ENCODE results near the gene LPIN3. TPM values are rescaled to one million over a fixed set of nuclear protein-coding genes. Genes with fewer than 3 reads are reported as not detected.

LPIN3 gene
- total RNA-seq, 1 donor from 2014 or later, result 20.1 TPM

- H3K4me3 Mint-ChIP-seq (ENCODE audit: unreplicated experiment), result no peak overlapping the region
Observed at GRCh38 chr20:41373931-41374920, 33.6 kb downstream of the LPIN3 start.

DNA sequence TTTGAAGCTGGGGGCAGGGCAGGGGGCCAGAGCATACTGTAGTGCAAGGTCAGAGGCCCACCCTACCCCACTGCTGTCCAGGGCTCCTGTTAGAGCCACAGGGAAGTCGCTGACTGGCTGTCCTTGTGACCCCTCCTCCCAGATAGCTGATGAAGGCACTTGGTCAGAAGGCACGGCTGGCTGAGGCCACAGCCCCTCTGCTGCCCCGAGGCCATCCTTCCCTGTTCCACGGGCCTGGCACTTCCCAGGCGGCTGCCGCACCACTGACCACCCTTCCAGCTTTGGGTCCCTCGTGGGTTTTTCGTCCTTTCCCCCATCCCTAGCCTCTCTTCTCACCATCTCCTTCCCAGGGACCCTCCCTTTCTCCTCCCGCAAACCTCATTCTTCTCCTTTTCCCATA is 35.2 kb downstream of the LPIN3 start:
- H3K27ac Mint-ChIP-seq (ENCODE audit: unreplicated experiment), result no peak overlapping the region
- no peak for DNase-seq (ENCODE audit: low spot score)
- TF ChIP-seq, protein P1, sequence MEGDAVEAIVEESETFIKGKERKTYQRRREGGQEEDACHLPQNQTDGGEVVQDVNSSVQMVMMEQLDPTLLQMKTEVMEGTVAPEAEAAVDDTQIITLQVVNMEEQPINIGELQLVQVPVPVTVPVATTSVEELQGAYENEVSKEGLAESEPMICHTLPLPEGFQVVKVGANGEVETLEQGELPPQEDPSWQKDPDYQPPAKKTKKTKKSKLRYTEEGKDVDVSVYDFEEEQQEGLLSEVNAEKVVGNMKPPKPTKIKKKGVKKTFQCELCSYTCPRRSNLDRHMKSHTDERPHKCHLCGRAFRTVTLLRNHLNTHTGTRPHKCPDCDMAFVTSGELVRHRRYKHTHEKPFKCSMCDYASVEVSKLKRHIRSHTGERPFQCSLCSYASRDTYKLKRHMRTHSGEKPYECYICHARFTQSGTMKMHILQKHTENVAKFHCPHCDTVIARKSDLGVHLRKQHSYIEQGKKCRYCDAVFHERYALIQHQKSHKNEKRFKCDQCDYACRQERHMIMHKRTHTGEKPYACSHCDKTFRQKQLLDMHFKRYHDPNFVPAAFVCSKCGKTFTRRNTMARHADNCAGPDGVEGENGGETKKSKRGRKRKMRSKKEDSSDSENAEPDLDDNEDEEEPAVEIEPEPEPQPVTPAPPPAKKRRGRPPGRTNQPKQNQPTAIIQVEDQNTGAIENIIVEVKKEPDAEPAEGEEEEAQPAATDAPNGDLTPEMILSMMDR (IDR thresholded peaks at IDR 0.05; ENCODE audit: unreplicated experiment), result no peak
- H3K4me3 Mint-ChIP-seq (ENCODE audit: unreplicated experiment), result no peak overlapping the region
- peaks cover 10% of the 10 kb centered on the region for H3K9me3 Mint-ChIP-seq (ENCODE audit: unreplicated experiment)
- H3K4me1 Mint-ChIP-seq (ENCODE audit: unreplicated experiment), result peaks cover 8% of the 10 kb centered on the region
- H3K27me3 Mint-ChIP-seq (ENCODE audit: unreplicated experiment), result peaks cover 10% of the 10 kb centered on the region
- peaks cover 12% of the 10 kb centered on the region for H3K36me3 Mint-ChIP-seq (ENCODE audit: low read depth, unreplicated experiment)

More at GRCh38 chr20:41373931-41374920, 33.6 kb downstream of the LPIN3 start:
- H3K27ac Mint-ChIP-seq (ENCODE audit: unreplicated experiment), result no peak overlapping the region
- TF ChIP-seq, protein P1 (IDR thresholded peaks at IDR 0.05; ENCODE audit: unreplicated experiment), result no peak
- H3K36me3 Mint-ChIP-seq (ENCODE audit: low read depth, unreplicated experiment), result peaks cover 12% of the 10 kb centered on the region
- H3K9me3 Mint-ChIP-seq (ENCODE audit: unreplicated experiment), result peaks cover 10% of the 10 kb centered on the region
- peaks cover 7% of the 10 kb centered on the region for H3K27me3 Mint-ChIP-seq (ENCODE audit: unreplicated experiment)
- no peaks in the 10 kb centered on the region for H3K4me1 Mint-ChIP-seq (ENCODE audit: unreplicated experiment)
- no peak for DNase-seq (ENCODE audit: low spot score)

- TF ChIP-seq, protein P1 (IDR thresholded peaks at IDR 0.05; ENCODE audit: unreplicated experiment), result no peak
- peaks cover 8% of the 10 kb centered on the region for H3K4me1 Mint-ChIP-seq (ENCODE audit: unreplicated experiment)
Observed at GRCh38 chr20:41376349-41376748, 35.7 kb downstream of the LPIN3 start.

GRCh38 chr20:41377275-41377674 is 36.7 kb downstream of the LPIN3 start:
- Mint-ChIP-seq H3K27me3 (ENCODE audit: unreplicated experiment) (peaks cover 10% of the 10 kb centered on the region), H3K27ac (ENCODE audit: unreplicated experiment) (no peak overlapping the region), H3K9me3 (ENCODE audit: unreplicated experiment) (peaks cover 6% of the 10 kb centered on the region), H3K4me3 (ENCODE audit: unreplicated experiment) (no peak overlapping the region), H3K4me1 (ENCODE audit: unreplicated experiment) (peaks cover 8% of the 10 kb centered on the region), H3K36me3 (ENCODE audit: low read depth, unreplicated experiment) (peaks cover 6% of the 10 kb centered on the region)
- DNase-seq (ENCODE audit: low spot score), result no peak
- TF ChIP-seq, protein P1 (IDR thresholded peaks at IDR 0.05; ENCODE audit: unreplicated experiment), result no peak

More at GRCh38 chr20:41376349-41376748, 35.7 kb downstream of the LPIN3 start:
- H3K27me3 Mint-ChIP-seq (ENCODE audit: unreplicated experiment), result peaks cover 10% of the 10 kb centered on the region
- peaks cover 7% of the 10 kb centered on the region for H3K9me3 Mint-ChIP-seq (ENCODE audit: unreplicated experiment)
- H3K36me3 Mint-ChIP-seq (ENCODE audit: low read depth, unreplicated experiment), result peaks cover 8% of the 10 kb centered on the region
- no peak overlapping the region for H3K4me3 Mint-ChIP-seq (ENCODE audit: unreplicated experiment)
- no peak overlapping the region for H3K27ac Mint-ChIP-seq (ENCODE audit: unreplicated experiment)
- no peak for DNase-seq (ENCODE audit: low spot score)

- H3K9me3 Mint-ChIP-seq (ENCODE audit: unreplicated experiment), result no peaks in the 10 kb centered on the region
Observed at GRCh38 chr20:41379551-41379950, 38.9 kb downstream of the LPIN3 start.

More at GRCh38 chr20:41379551-41379950, 38.9 kb downstream of the LPIN3 start:
- TF ChIP-seq, protein P1 (IDR thresholded peaks at IDR 0.05; ENCODE audit: unreplicated experiment), result no peak
- peaks cover 8% of the 10 kb centered on the region for H3K4me1 Mint-ChIP-seq (ENCODE audit: unreplicated experiment)
- no peak overlapping the region for H3K27ac Mint-ChIP-seq (ENCODE audit: unreplicated experiment)
- no peaks in the 10 kb centered on the region for H3K36me3 Mint-ChIP-seq (ENCODE audit: low read depth, unreplicated experiment)
- no peak overlapping the region for H3K4me3 Mint-ChIP-seq (ENCODE audit: unreplicated experiment)
- DNase-seq (ENCODE audit: low spot score), result no peak
- peaks cover 9% of the 10 kb centered on the region for H3K27me3 Mint-ChIP-seq (ENCODE audit: unreplicated experiment)

All from endothelial cell (in vitro differentiated cells).